Smooth muscle cell (in vitro differentiated cells): ENCODE data around the gene STK39. TPM values are rescaled to one million over a fixed set of nuclear protein-coding genes. Genes with fewer than 3 reads are reported as not detected.

Experiments used
- DNase-seq: peaks from one replicate; lab custom pipeline; 2025; ENCODE audit not compliant: unreplicated experiment; lab: John Stamatoyannopoulos, UW
- H2AFZ ChIP-seq: fragments of 200-600 bp; sonication (generic); 2 replicates; pipeline ENCODE4 v1.6.0; 2016; ENCODE audit warnings: antibody characterized with exemption, low read depth, mild to moderate bottlenecking
- H3F3A ChIP-seq: fragments of 200-600 bp; sonication (generic); 2 replicates; pipeline ENCODE4 v1.6.0; 2017; ENCODE audit warnings: antibody characterized with exemption, low read depth
- H3K27ac ChIP-seq: fragments of 200-600 bp; sonication (generic); 2 replicates; pipeline ENCODE4 v1.5.1; 2016; ENCODE audit warnings: low read depth, mild to moderate bottlenecking
- H3K27me3 ChIP-seq: fragments of 200-600 bp; sonication (generic); 2 replicates; pipeline ENCODE4 v1.6.1; 2016; ENCODE audit warnings: low read depth, mild to moderate bottlenecking
- H3K36me3 ChIP-seq: fragments of 200-600 bp; sonication (generic); 2 replicates; pipeline ENCODE4 v1.5.1; 2016; ENCODE audit warnings: low read depth
- H3K4me1 ChIP-seq: fragments of 200-600 bp; sonication (generic); 2 replicates; pipeline ENCODE4 v1.5.1; 2016; ENCODE audit warnings: low read depth
- H3K4me2 ChIP-seq: fragments of 200-600 bp; sonication (generic); 2 replicates; pipeline ENCODE4 v1.6.0; 2016; ENCODE audit warnings: mild to moderate bottlenecking
- H3K4me3 ChIP-seq: fragments of 200-600 bp; sonication (generic); 2 replicates; pipeline ENCODE4 v1.5.1; 2016; ENCODE audit warnings: mild to moderate bottlenecking
- H3K79me2 ChIP-seq: fragments of 200-600 bp; sonication (generic); 2 replicates; pipeline ENCODE4 v1.6.0; 2016; ENCODE audit warnings: low read depth, mild to moderate bottlenecking
- H3K9ac ChIP-seq: fragments of 200-600 bp; sonication (generic); 2 replicates; pipeline ENCODE4 v1.6.0; 2016; ENCODE audit warnings: low read depth
- H3K9me3 ChIP-seq: fragments of 200-600 bp; sonication (generic); replicated peaks from 2 replicates; pipeline ENCODE4 v1.5.1; 2016; ENCODE audit warnings: low read depth
- H4K20me1 ChIP-seq: fragments of 200-600 bp; sonication (generic); 2 replicates; pipeline ENCODE4 v1.6.0; 2016; ENCODE audit warnings: low read depth
- whole genome bisulfite sequencing: methylation state at CpG from one replicate; pipeline ENCODE4 v1.1.7; 2016; ENCODE audit warnings: low lambda C conversion rate; 5-methylcytosine and 5-hydroxymethylcytosine counted together
- polyA plus RNA-seq: library from polyadenylated mRNA; unstranded; fragments of >200 nt; fragmentation: Nextera tagmentation; extraction: Ambion mirVana; gene quantifications from 2 replicates; pipeline ENCODE4 v1.2.1, GENCODE V29; 2016
- total RNA-seq: library from RNA; depleted of rRNA; stranded (reverse); fragments of >200 nt; gene quantifications from 2 replicates; pipeline ENCODE4 v1.2.3, GENCODE V29; 2014
- TF ChIP-seq, protein P1 (sequence below): fragments of 200-600 bp; sonication (generic); IDR thresholded peaks from 2 replicates; pipeline ENCODE4 v1.5.1; 2017; ENCODE audit warnings: borderline replicate concordance, mild to moderate bottlenecking, antibody characterized with exemption; ENCODE audit not compliant: insufficient read depth, poor library complexity, severe bottlenecking

The STK39 gene
- total and polyA plus RNA-seq, 2 experiments from 2014 or later, result 21.1 to 37.8 TPM

DNA sequence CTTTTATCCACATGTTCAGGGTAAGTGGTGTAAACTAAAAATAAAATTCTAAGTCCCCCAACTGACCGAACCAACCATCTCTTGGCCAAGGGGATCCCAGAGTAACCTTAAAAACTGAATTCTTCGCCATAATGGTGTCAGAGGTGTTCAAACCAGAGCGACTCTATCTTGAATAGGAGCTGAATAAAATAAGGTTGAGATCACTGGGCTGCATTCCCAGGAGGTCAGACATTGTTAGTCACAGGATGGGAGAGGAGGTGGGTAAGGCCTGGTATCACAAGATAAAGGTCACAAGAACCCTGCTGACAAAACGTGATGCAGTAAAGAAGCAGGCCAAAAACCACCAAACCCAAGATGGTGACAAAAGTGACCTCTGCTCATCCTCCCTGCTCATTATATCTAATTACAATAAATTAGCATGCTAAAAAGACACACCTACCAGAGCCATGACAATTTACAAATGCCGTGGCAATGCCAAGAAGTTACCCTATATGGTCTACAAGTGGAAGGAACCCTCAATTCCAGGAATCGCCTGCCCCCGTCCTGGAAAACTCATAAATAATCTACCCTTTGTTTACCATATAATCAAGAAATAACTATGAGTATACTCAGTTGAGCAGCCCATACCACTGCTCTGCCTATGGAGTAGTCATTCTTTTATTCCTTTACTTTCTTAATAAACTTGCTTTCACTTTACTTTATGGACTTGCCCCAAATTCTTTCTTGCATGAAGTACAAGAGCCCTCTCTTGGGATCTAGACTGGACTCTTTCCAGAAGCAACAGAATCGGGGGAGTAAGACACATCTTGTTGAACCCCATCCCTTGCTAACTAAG, 302.4 kb downstream of the STK39 start:
- no peaks in the 10 kb centered on the region for H3K9me3 ChIP-seq
- TF ChIP-seq, protein P1, sequence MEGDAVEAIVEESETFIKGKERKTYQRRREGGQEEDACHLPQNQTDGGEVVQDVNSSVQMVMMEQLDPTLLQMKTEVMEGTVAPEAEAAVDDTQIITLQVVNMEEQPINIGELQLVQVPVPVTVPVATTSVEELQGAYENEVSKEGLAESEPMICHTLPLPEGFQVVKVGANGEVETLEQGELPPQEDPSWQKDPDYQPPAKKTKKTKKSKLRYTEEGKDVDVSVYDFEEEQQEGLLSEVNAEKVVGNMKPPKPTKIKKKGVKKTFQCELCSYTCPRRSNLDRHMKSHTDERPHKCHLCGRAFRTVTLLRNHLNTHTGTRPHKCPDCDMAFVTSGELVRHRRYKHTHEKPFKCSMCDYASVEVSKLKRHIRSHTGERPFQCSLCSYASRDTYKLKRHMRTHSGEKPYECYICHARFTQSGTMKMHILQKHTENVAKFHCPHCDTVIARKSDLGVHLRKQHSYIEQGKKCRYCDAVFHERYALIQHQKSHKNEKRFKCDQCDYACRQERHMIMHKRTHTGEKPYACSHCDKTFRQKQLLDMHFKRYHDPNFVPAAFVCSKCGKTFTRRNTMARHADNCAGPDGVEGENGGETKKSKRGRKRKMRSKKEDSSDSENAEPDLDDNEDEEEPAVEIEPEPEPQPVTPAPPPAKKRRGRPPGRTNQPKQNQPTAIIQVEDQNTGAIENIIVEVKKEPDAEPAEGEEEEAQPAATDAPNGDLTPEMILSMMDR, result no peak
- DNase-seq, result no peak

DNA sequence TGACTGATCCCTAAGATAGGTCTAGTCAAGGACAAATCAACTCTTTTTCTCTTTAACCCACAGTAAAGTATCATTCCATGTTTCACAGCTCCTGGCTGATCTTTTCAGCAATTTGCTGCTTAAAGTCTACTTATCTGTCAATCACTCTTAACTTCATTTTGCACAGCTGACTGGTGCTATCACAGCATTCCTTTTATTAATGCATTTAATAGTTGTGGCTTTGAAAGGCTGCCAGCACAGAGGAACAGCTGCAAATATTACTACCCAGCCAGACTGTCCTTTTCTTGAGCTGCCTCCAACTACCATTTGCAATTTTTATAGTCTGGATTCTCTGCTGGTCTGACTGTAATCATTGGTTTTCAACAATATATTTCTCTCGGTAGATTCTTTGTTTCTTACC, 303.5 kb downstream of the STK39 start:
- 74% methylated on average over 1 of the region's 1 CpG for WGBS
- no peaks in the 10 kb centered on the region for H3K27me3 ChIP-seq
- H3F3A ChIP-seq, result no peaks in the 10 kb centered on the region
- H3K4me3 ChIP-seq, result no peak overlapping the region
- no peak overlapping the region for H3K4me2 ChIP-seq
- peaks cover 28% of the 10 kb centered on the region for H3K4me1 ChIP-seq
- no peak overlapping the region for H3K27ac ChIP-seq
- TF ChIP-seq, protein P1, result no peak
- no peaks in the 10 kb centered on the region for H3K9me3 ChIP-seq
- no peaks in the 10 kb centered on the region for H4K20me1 ChIP-seq
- no peak overlapping the region for H3K9ac ChIP-seq
- no peak for DNase-seq
- no peak overlapping the region for H2AFZ ChIP-seq
- no peaks in the 10 kb centered on the region for H3K36me3 ChIP-seq
- no peaks in the 10 kb centered on the region for H3K79me2 ChIP-seq

More for the DNA sequence above, 302.4 kb downstream of the STK39 start:
- H3K9ac ChIP-seq, result no peak overlapping the region
- H2AFZ ChIP-seq, result no peak overlapping the region
- H3K4me3 ChIP-seq, result no peak overlapping the region
- H3F3A ChIP-seq, result no peaks in the 10 kb centered on the region
- H3K79me2 ChIP-seq, result no peaks in the 10 kb centered on the region
- 89% methylated on average over 8 of the region's 8 CpGs for WGBS
- no peaks in the 10 kb centered on the region for H4K20me1 ChIP-seq
- H3K27me3 ChIP-seq, result no peaks in the 10 kb centered on the region
- peaks cover 23% of the 10 kb centered on the region for H3K4me1 ChIP-seq
- no peaks in the 10 kb centered on the region for H3K36me3 ChIP-seq
- no peak overlapping the region for H3K4me2 ChIP-seq
- H3K27ac ChIP-seq, result no peak overlapping the region

DNA sequence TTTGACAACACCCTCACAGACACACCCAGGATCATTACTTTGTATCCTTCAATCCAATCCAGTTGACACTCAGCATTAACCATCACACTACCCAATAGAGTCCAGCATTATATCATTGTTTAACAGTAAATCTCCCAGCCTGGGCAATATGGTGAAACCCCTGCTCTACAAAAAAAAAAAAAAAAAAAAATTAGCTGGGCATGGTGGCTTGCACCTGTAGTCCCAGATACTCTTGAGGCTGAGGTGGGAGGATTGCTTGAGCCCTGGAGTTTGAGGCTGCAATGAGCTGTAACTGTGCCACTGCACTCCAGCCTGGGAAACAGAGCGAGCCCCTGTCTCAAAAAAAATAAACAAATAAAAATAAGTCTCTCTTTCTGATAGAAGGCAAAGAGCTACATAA, 304.0 kb downstream of the STK39 start:
- Histone ChIP-seq H4K20me1 (no peaks in the 10 kb centered on the region), H3K9ac (no peak overlapping the region), H3F3A (no peaks in the 10 kb centered on the region), H3K27ac (no peak overlapping the region), H3K4me2 (no peak overlapping the region), H3K4me1 (peaks cover 32% of the 10 kb centered on the region), H3K27me3 (no peaks in the 10 kb centered on the region), H3K4me3 (no peak overlapping the region), H3K79me2 (no peaks in the 10 kb centered on the region), H2AFZ (no peak overlapping the region), H3K9me3 (no peaks in the 10 kb centered on the region), H3K36me3 (no peaks in the 10 kb centered on the region)
- TF ChIP-seq, protein P1, result no peak
- no peak for DNase-seq
- 82% methylated on average over 1 of the region's 1 CpG for WGBS
